Measurements from ENCODE around the gene ELF4. TPM values are rescaled to one million over a fixed set of nuclear protein-coding genes. Genes with fewer than 3 reads are reported as not detected.
A peak's percentile ranks its signal among the peaks of the same experiment; 100 is the strongest.

The ELF4 gene
- total RNA-seq, 1 experiment from 2014 or later, result 16.0 TPM

- in situ Hi-C loops (cut with HindIII; ENCODE audit: low pct_unique_long_range_greater_than_20kb, low sequenced_read_pairs), result no loop called here
- no peak for DNase-seq (ENCODE audit: low read depth)
These were observed 18.2 kb downstream of the ELF4 start for GRCh38 chrX:130091980-130092522.

- DNase-seq (ENCODE audit: low read depth), result no peak
- in situ Hi-C loops (cut with HindIII; ENCODE audit: low pct_unique_long_range_greater_than_20kb, low sequenced_read_pairs), result no loop called here
These were observed 19.9 kb downstream of the ELF4 start for GRCh38 chrX:130090364-130090763.

GRCh38 chrX:130086447-130087206 is 23.7 kb downstream of the ELF4 start:
- in situ Hi-C loops (cut with HindIII; ENCODE audit: low pct_unique_long_range_greater_than_20kb, low sequenced_read_pairs), result no loop called here

GRCh38 chrX:130085551-130086446 is 24.5 kb downstream of the ELF4 start:
- in situ Hi-C loops (cut with HindIII; ENCODE audit: low pct_unique_long_range_greater_than_20kb, low sequenced_read_pairs), result no loop called here
- DNase-seq (ENCODE audit: low read depth), result no peak

More at GRCh38 chrX:130086447-130087206, 23.7 kb downstream of the ELF4 start:
- DNase-seq (ENCODE audit: low read depth), result no peak

- in situ Hi-C loops (cut with HindIII; ENCODE audit: low pct_unique_long_range_greater_than_20kb, low sequenced_read_pairs), result no loop called here
- DNase-seq (ENCODE audit: low read depth), result no peak
These were observed 25.6 kb downstream of the ELF4 start for GRCh38 chrX:130084631-130085237.

- in situ Hi-C loops (cut with HindIII; ENCODE audit: low pct_unique_long_range_greater_than_20kb, low sequenced_read_pairs), result no loop called here
These were observed 26.5 kb downstream of the ELF4 start for GRCh38 chrX:130083656-130084382.

GRCh38 chrX:130083107-130083490 is 27.2 kb downstream of the ELF4 start:
- DNase-seq (ENCODE audit: low read depth), result no peak
- in situ Hi-C loops (cut with HindIII; ENCODE audit: low pct_unique_long_range_greater_than_20kb, low sequenced_read_pairs), result no loop called here

More at GRCh38 chrX:130083656-130084382, 26.5 kb downstream of the ELF4 start:
- DNase-seq (ENCODE audit: low read depth), result no peak

GRCh38 chrX:130082244-130083106 is 27.8 kb downstream of the ELF4 start:
- in situ Hi-C loops (cut with HindIII; ENCODE audit: low pct_unique_long_range_greater_than_20kb, low sequenced_read_pairs), result no loop called here
- DNase-seq (ENCODE audit: low read depth), result no peak

- in situ Hi-C loops (cut with HindIII; ENCODE audit: low pct_unique_long_range_greater_than_20kb, low sequenced_read_pairs), result no loop called here
- DNase-seq (ENCODE audit: low read depth), result no peak
These were observed 28.8 kb downstream of the ELF4 start for GRCh38 chrX:130081421-130082045.

- in situ Hi-C loops (cut with HindIII; ENCODE audit: low pct_unique_long_range_greater_than_20kb, low sequenced_read_pairs), result no loop called here
- DNase-seq (ENCODE audit: low read depth), result no peak
These were observed 29.4 kb downstream of the ELF4 start for GRCh38 chrX:130080791-130081367.

- in situ Hi-C loops (cut with HindIII; ENCODE audit: low pct_unique_long_range_greater_than_20kb, low sequenced_read_pairs), result no loop called here
- DNase-seq (ENCODE audit: low read depth), result peak; percentile 41
These were observed 30.4 kb downstream of the ELF4 start for GRCh38 chrX:130079824-130080406.

GRCh38 chrX:130075777-130076176 is 34.5 kb downstream of the ELF4 start:
- DNase-seq (ENCODE audit: low read depth), result no peak
- in situ Hi-C loops (cut with HindIII; ENCODE audit: low pct_unique_long_range_greater_than_20kb, low sequenced_read_pairs), result no loop called here

GRCh38 chrX:130072345-130072740 is 38.0 kb downstream of the ELF4 start:
- in situ Hi-C loops (cut with HindIII; ENCODE audit: low pct_unique_long_range_greater_than_20kb, low sequenced_read_pairs), result no loop called here
- no peak for DNase-seq (ENCODE audit: low read depth)

GRCh38 chrX:130071611-130072344 is 38.5 kb downstream of the ELF4 start:
- no peak for DNase-seq (ENCODE audit: low read depth)
- in situ Hi-C loops (cut with HindIII; ENCODE audit: low pct_unique_long_range_greater_than_20kb, low sequenced_read_pairs), result no loop called here

- no peak for DNase-seq (ENCODE audit: low read depth)
- in situ Hi-C loops (cut with HindIII; ENCODE audit: low pct_unique_long_range_greater_than_20kb, low sequenced_read_pairs), result no loop called here
These were observed 43.2 kb downstream of the ELF4 start for GRCh38 chrX:130066975-130067615.
